ENCODE data around the gene DDX10.
A peak's percentile ranks its signal among the peaks of the same experiment; 100 is the strongest.
"Not testable (repeated sequence)": the region's sequence is repeated elsewhere in the genome, so short reads cannot be mapped to it uniquely, and the experiment has no call there.

Gene DDX10

GRCh38 chr11:108823960-108824359 lies 159.1 kb downstream of the DDX10 start:
- not testable (repeated sequence) for DNase-seq (ENCODE audit: low spot score)

- DNase-seq (ENCODE audit: low spot score), result no peak
Observed at GRCh38 chr11:108824545-108824944, 159.7 kb downstream of the DDX10 start.

GRCh38 chr11:108825381-108825780 lies 160.5 kb downstream of the DDX10 start:
- no peak for DNase-seq (ENCODE audit: low spot score)

GRCh38 chr11:108826136-108826535 lies 161.3 kb downstream of the DDX10 start:
- no peak for DNase-seq (ENCODE audit: low spot score)

GRCh38 chr11:108835624-108836023 lies 170.8 kb downstream of the DDX10 start:
- DNase-seq (ENCODE audit: low spot score), result no peak

GRCh38 chr11:108836541-108836940 lies 171.7 kb downstream of the DDX10 start:
- DNase-seq (ENCODE audit: low spot score), result no peak

GRCh38 chr11:108838102-108838791 lies 173.4 kb downstream of the DDX10 start:
- no peak for DNase-seq (ENCODE audit: low spot score)

- DNase-seq (ENCODE audit: low spot score), result no peak
Observed at GRCh38 chr11:108838792-108839105, 173.9 kb downstream of the DDX10 start.

- DNase-seq (ENCODE audit: low spot score), result no peak
Observed at GRCh38 chr11:108846009-108846408, 181.1 kb downstream of the DDX10 start.

GRCh38 chr11:108847298-108847990 lies 182.6 kb downstream of the DDX10 start:
- no peak for DNase-seq (ENCODE audit: low spot score)

GRCh38 chr11:108851781-108852180 lies 186.9 kb downstream of the DDX10 start:
- DNase-seq (ENCODE audit: low spot score), result no peak

GRCh38 chr11:108852701-108853100 lies 187.8 kb downstream of the DDX10 start:
- no peak for DNase-seq (ENCODE audit: low spot score)

- no peak for DNase-seq (ENCODE audit: low spot score)
Observed at GRCh38 chr11:108853151-108853550, 188.3 kb downstream of the DDX10 start.

- DNase-seq (ENCODE audit: low spot score), result peak; percentile 46
Observed at GRCh38 chr11:108853864-108854263, 189.0 kb downstream of the DDX10 start.

GRCh38 chr11:108854346-108854745 lies 189.5 kb downstream of the DDX10 start:
- DNase-seq (ENCODE audit: low spot score), result peak; percentile 67

- DNase-seq (ENCODE audit: low spot score), result no peak
Observed at GRCh38 chr11:108857382-108857781, 192.5 kb downstream of the DDX10 start.

- no peak for DNase-seq (ENCODE audit: low spot score)
Observed at GRCh38 chr11:108858622-108859021, 193.8 kb downstream of the DDX10 start.

GRCh38 chr11:108859510-108859909 lies 194.6 kb downstream of the DDX10 start:
- DNase-seq (ENCODE audit: low spot score), result no peak

- no peak for DNase-seq (ENCODE audit: low spot score)
Observed at GRCh38 chr11:108863528-108863927, 198.7 kb downstream of the DDX10 start.

GRCh38 chr11:108865406-108865805 lies 200.5 kb downstream of the DDX10 start:
- DNase-seq (ENCODE audit: low spot score), result no peak

- DNase-seq (ENCODE audit: low spot score), result no peak
Observed at GRCh38 chr11:108866781-108867180, 201.9 kb downstream of the DDX10 start.

- DNase-seq (ENCODE audit: low spot score), result no peak
Observed at GRCh38 chr11:108870373-108871020, 205.6 kb downstream of the DDX10 start.

- peak; percentile 36 for DNase-seq (ENCODE audit: low spot score)
Observed at GRCh38 chr11:108871152-108871551, 206.3 kb downstream of the DDX10 start.
